Stimulated activated CD8-positive, alpha-beta memory T cell treated with anti-CD3 and anti-CD28 coated beads, Interleukin-15, amount 100 ng/mL, for 1 hour (primary cell): ENCODE measurements around the gene S100A2.
"Not testable (repeated sequence)": the region's sequence is repeated elsewhere in the genome, so short reads cannot be mapped to it uniquely, and the experiment has no call there.

Source experiments
- DNase-seq: peaks from one replicate; pipeline ENCODE4 v3.0.0-alpha.2; 2020; ENCODE audit warnings: low read depth

The S100A2 gene

GRCh38 chr1:153532769-153533599 lies 32.7 kb downstream of the S100A2 start:
- no peak for DNase-seq

- no peak for DNase-seq
Observed at GRCh38 chr1:153532181-153532580, 33.5 kb downstream of the S100A2 start.

GRCh38 chr1:153531638-153532037 lies 34.0 kb downstream of the S100A2 start:
- DNase-seq: no peak

- no peak for DNase-seq
Observed at GRCh38 chr1:153527683-153528040, 38.0 kb downstream of the S100A2 start.

- no peak for DNase-seq
Observed at GRCh38 chr1:153527023-153527682, 38.5 kb downstream of the S100A2 start.

GRCh38 chr1:153526132-153526543 lies 39.5 kb downstream of the S100A2 start:
- no peak for DNase-seq

- DNase-seq: no peak
Observed at GRCh38 chr1:153525088-153525728, 40.4 kb downstream of the S100A2 start.

- not testable (repeated sequence) for DNase-seq
Observed at GRCh38 chr1:153522353-153523048, 43.1 kb downstream of the S100A2 start.

GRCh38 chr1:153521808-153522207 lies 43.8 kb downstream of the S100A2 start:
- not testable (repeated sequence) for DNase-seq

- DNase-seq: no peak
Observed at GRCh38 chr1:153520818-153521476, 44.7 kb downstream of the S100A2 start.

- DNase-seq: not testable (repeated sequence)
Observed at GRCh38 chr1:153520137-153520691, 45.4 kb downstream of the S100A2 start.

GRCh38 chr1:153519242-153519641 lies 46.4 kb downstream of the S100A2 start:
- no peak for DNase-seq

- DNase-seq: no peak
Observed at GRCh38 chr1:153515504-153516394, 49.9 kb downstream of the S100A2 start.

GRCh38 chr1:153513666-153514065 lies 52.0 kb downstream of the S100A2 start:
- DNase-seq: no peak

GRCh38 chr1:153513023-153513422 lies 52.6 kb downstream of the S100A2 start:
- DNase-seq: no peak
